HepG2 (cell line): ENCODE data around the gene RARS2. TPM values are rescaled to one million over a fixed set of nuclear protein-coding genes. Genes with fewer than 3 reads are reported as not detected.

Experiments
- GMEB1 ChIP-seq: sonication (generic); formaldehyde crosslinking; IDR thresholded peaks from 2 replicates; pipeline ENCODE4 v1.5.1; 2020; ENCODE audit warnings: missing genetic modification reagents, mild to moderate bottlenecking, borderline replicate concordance
- HOXA3 ChIP-seq: sonication (generic); formaldehyde crosslinking; IDR thresholded peaks from 2 replicates; pipeline ENCODE4 v1.5.0; 2020; ENCODE audit warnings: missing genetic modification reagents
- KDM4B ChIP-seq: sonication (generic); formaldehyde crosslinking; IDR thresholded peaks from 2 replicates; pipeline ENCODE4 v1.4.0; 2020; ENCODE audit warnings: missing genetic modification reagents
- NFATC3 ChIP-seq: sonication (generic); formaldehyde crosslinking; IDR thresholded peaks from 2 replicates; pipeline ENCODE4 v1.5.1; 2020; ENCODE audit warnings: mild to moderate bottlenecking, missing genetic modification reagents
- NONO ChIP-seq, 2 experiments: fragments of 450-650 bp in 1 of 2; sonication (generic) in 1 of 2; formaldehyde crosslinking in 1 of 2; IDR thresholded peaks in 1 of 2; conservative IDR thresholded peaks in 1 of 2; 2 replicates each; pipeline versions ENCODE4 v1.6.1 to v1.8.0; 2017 to 2022; ENCODE audit warnings: mild to moderate bottlenecking in 1 of 2, missing genetic modification reagents in 1 of 2, moderate library complexity in 1 of 2
- PTBP1 ChIP-seq: fragments of 200-400 bp; formaldehyde crosslinking; IDR thresholded peaks from 2 replicates; pipeline ENCODE4 v1.6.1; 2018; ENCODE audit warnings: low read length, low read depth; ENCODE audit not compliant: poor library complexity, severe bottlenecking
- RNF2 ChIP-seq: fragments of 450-650 bp; conservative IDR thresholded peaks from 2 replicates; pipeline ENCODE4 v1.6.1; 2016; ENCODE audit warnings: low read depth
- SMAD3 ChIP-seq: sonication (generic); formaldehyde crosslinking; IDR thresholded peaks from 2 replicates; pipeline ENCODE4 v1.4.0; 2020; ENCODE audit warnings: missing genetic modification reagents
- SMAD9 ChIP-seq: sonication (generic); formaldehyde crosslinking; IDR thresholded peaks from 2 replicates; pipeline ENCODE4 v1.5.1; 2020; ENCODE audit warnings: mild to moderate bottlenecking, missing genetic modification reagents
- SUZ12 ChIP-seq: fragments of 150-350 bp; IDR thresholded peaks from 2 replicates; pipeline ENCODE4 v1.6.1; 2014; ENCODE audit warnings: low read depth, low read length
- TBP ChIP-seq: sonication (generic); formaldehyde crosslinking; IDR thresholded peaks from 2 replicates; pipeline ENCODE4 v1.5.0; 2020; ENCODE audit warnings: missing genetic modification reagents
- TIGD3 ChIP-seq: sonication (generic); formaldehyde crosslinking; IDR thresholded peaks from 2 replicates; pipeline ENCODE4 v1.5.1; 2020; ENCODE audit warnings: mild to moderate bottlenecking, missing genetic modification reagents, borderline replicate concordance
- TRAFD1 ChIP-seq: sonication (generic); formaldehyde crosslinking; IDR thresholded peaks from 2 replicates; pipeline ENCODE4 v1.5.1; 2020; ENCODE audit warnings: missing genetic modification reagents, mild to moderate bottlenecking, borderline replicate concordance
- ZEB1 ChIP-seq: IDR thresholded peaks from 2 replicates; pipeline ENCODE4 v1.6.1; 2012; ENCODE audit warnings: mild to moderate bottlenecking, low read depth, inconsistent platforms; ENCODE audit not compliant: insufficient replicate concordance
- ZFP36 ChIP-seq: fragments of 150-350 bp; IDR thresholded peaks from 2 replicates; pipeline ENCODE4 v1.6.1; 2018; ENCODE audit warnings: borderline replicate concordance, low read length, low read depth; ENCODE audit not compliant: partially characterized antibody
- ZFYVE20 ChIP-seq: sonication (generic); formaldehyde crosslinking; IDR thresholded peaks from 2 replicates; pipeline ENCODE4 v1.8.0; 2023; ENCODE audit warnings: low read depth, mild to moderate bottlenecking, moderate library complexity, missing genetic modification reagents, borderline replicate concordance
- ZNF12 ChIP-seq: sonication (generic); formaldehyde crosslinking; IDR thresholded peaks from 2 replicates; pipeline ENCODE4 v1.5.0; 2020; ENCODE audit warnings: missing genetic modification reagents
- ZNF232 ChIP-seq: sonication (generic); formaldehyde crosslinking; IDR thresholded peaks from 2 replicates; pipeline ENCODE4 v1.4.0; 2020; ENCODE audit warnings: missing genetic modification reagents, borderline replicate concordance
- ZNF274 ChIP-seq: sonication (generic); formaldehyde crosslinking; IDR thresholded peaks from 2 replicates; pipeline ENCODE4 v1.5.1; 2020; ENCODE audit warnings: mild to moderate bottlenecking, missing genetic modification reagents
- ZNF451 ChIP-seq: sonication (generic); formaldehyde crosslinking; IDR thresholded peaks from 2 replicates; pipeline ENCODE4 v1.5.0; 2020; ENCODE audit warnings: mild to moderate bottlenecking, missing genetic modification reagents
- ZNF644 ChIP-seq: IDR thresholded peaks from 2 replicates; pipeline ENCODE4 v1.6.1; 2016; ENCODE audit warnings: low read depth
- ZNF678 ChIP-seq: sonication (generic); formaldehyde crosslinking; IDR thresholded peaks from 2 replicates; pipeline ENCODE4 v1.4.0; 2020; ENCODE audit warnings: mild to moderate bottlenecking, missing genetic modification reagents
- ZNF766 ChIP-seq: sonication (generic); formaldehyde crosslinking; IDR thresholded peaks from 2 replicates; pipeline ENCODE4 v1.5.0; 2020; ENCODE audit warnings: missing genetic modification reagents, borderline replicate concordance
- ZSCAN30 ChIP-seq: sonication (generic); formaldehyde crosslinking; IDR thresholded peaks from 2 replicates; pipeline ENCODE4 v1.5.0; 2020; ENCODE audit warnings: mild to moderate bottlenecking, missing genetic modification reagents
- polyA plus RNA-seq, 8 experiments: library from polyadenylated mRNA; depleted of rRNA in 3 of 8; stranded (reverse) in 7 of 8; unstranded in 1 of 8; fragments of >200 nt; fragmentation: Illumina TruSeq in 4 of 8; extraction: Trizol in 4 of 8; gene quantifications; 2 replicates each; pipeline versions ENCODE4 v1.2.1 to v1.2.3, GENCODE V29; 2011 to 2016; ENCODE audit warnings: low read depth in 4 of 8, missing spikeins in 1 of 8, mixed read lengths in 1 of 8; ENCODE audit not compliant: insufficient read depth in 1 of 8
- total RNA-seq, 5 experiments: library from RNA; depleted of rRNA; stranded (reverse); fragments of >200 nt; fragmentation: Illumina TruSeq; extraction: Trizol; gene quantifications; 2 replicates each; pipeline ENCODE4 v1.2.3, GENCODE V29; 2016; ENCODE audit warnings: low read depth in 1 of 5
- TF ChIP-seq, protein P1 (sequence below): IDR thresholded peaks from 2 replicates; pipeline ENCODE4 v1.6.1; 2016; ENCODE audit warnings: low read depth, borderline replicate concordance
- TF ChIP-seq, protein P2 (sequence below): sonication (generic); formaldehyde crosslinking; IDR thresholded peaks from 2 replicates; pipeline ENCODE4 v1.4.0; 2020; ENCODE audit warnings: missing genetic modification reagents

The RARS2 gene
- total and polyA plus RNA-seq, 2 of the 13 experiments (the other 11 are each of a cell fraction or from before 2014, with no cell fraction given): 23.4 to 80.1 TPM

DNA sequence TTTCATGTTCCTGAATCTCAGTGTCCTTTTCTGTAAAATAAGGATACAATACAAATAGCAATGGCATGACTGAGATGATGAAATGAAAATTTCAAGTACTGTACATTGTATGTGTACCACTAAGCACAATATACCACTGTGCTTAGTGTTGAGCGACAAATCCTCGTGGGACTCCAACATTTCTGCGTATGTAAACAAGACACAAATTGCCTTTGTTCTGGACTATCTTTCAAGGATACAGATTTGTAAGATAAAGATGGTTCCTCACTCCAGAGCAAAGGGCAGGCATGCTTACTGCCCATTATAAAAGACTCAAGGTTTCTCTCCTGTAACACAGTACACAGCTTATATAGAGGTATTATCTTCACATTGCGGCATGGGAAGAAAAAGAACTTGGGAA, 6.0 kb downstream of the RARS2 start (continued):
- no peak for TF ChIP-seq ZNF12 (CRISPR knock-in tag)
- no peak for TF ChIP-seq ZNF274 (CRISPR knock-in tag)
- no peak for TF ChIP-seq ZNF232
- no peak for TF ChIP-seq GMEB1 (CRISPR knock-in tag)
- TF ChIP-seq NONO (IDR thresholded peaks at IDR 0.05): no peak
- TF ChIP-seq NONO (CRISPR knock-in tag; conservative IDR thresholded peaks at IDR 0.05): no peak
- TF ChIP-seq TRAFD1 (CRISPR knock-in tag): no peak
- no peak for TF ChIP-seq ZNF451 (CRISPR knock-in tag)
- TF ChIP-seq TBP (CRISPR knock-in tag): no peak
- TF ChIP-seq SMAD9 (CRISPR knock-in tag): no peak
- no peak for TF ChIP-seq KDM4B (CRISPR knock-in tag)
- TF ChIP-seq, protein P1, sequence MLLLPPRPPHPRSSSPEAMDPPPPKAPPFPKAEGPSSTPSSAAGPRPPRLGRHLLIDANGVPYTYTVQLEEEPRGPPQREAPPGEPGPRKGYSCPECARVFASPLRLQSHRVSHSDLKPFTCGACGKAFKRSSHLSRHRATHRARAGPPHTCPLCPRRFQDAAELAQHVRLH (CRISPR knock-in tag): no peak
- peak; percentile 50; the same call in 1 of the 2 replicates for TF ChIP-seq HOXA3 (CRISPR knock-in tag)
- TF ChIP-seq PTBP1: no peak
- no peak for TF ChIP-seq ZNF766 (CRISPR knock-in tag)
- TF ChIP-seq ZNF644: peak; percentile 60
- TF ChIP-seq NFATC3 (CRISPR knock-in tag): no peak
- TF ChIP-seq ZEB1: no peak
- no peak for TF ChIP-seq ZFP36
- no peak for TF ChIP-seq ZSCAN30 (CRISPR knock-in tag)
- no peak for TF ChIP-seq SMAD3 (CRISPR knock-in tag)
- no peak for TF ChIP-seq ZNF678 (CRISPR knock-in tag)
- TF ChIP-seq TIGD3 (CRISPR knock-in tag): no peak
- TF ChIP-seq ZFYVE20 (CRISPR knock-in tag): no peak
- TF ChIP-seq RNF2: no peak
- TF ChIP-seq, protein P2, sequence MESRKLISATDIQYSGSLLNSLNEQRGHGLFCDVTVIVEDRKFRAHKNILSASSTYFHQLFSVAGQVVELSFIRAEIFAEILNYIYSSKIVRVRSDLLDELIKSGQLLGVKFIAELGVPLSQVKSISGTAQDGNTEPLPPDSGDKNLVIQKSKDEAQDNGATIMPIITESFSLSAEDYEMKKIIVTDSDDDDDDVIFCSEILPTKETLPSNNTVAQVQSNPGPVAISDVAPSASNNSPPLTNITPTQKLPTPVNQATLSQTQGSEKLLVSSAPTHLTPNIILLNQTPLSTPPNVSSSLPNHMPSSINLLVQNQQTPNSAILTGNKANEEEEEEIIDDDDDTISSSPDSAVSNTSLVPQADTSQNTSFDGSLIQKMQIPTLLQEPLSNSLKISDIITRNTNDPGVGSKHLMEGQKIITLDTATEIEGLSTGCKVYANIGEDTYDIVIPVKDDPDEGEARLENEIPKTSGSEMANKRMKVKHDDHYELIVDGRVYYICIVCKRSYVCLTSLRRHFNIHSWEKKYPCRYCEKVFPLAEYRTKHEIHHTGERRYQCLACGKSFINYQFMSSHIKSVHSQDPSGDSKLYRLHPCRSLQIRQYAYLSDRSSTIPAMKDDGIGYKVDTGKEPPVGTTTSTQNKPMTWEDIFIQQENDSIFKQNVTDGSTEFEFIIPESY: 0 out of 2 replicates have a peak, but pooled peaks have one; percentile 43
- TF ChIP-seq SUZ12: no peak
